OCI-LY1 (cell line): ENCODE measurements around the gene DYNC2H1.

Source experiments
- CTCF ChIP-seq: fragments of 200-600 bp; sonication (generic), shearing (Covaris generic); IDR thresholded peaks from 2 replicates; pipeline ENCODE4 v1.5.1; 2017; ENCODE audit warnings: mild to moderate bottlenecking, antibody characterized with exemption, low read length, moderate library complexity, mixed read lengths
- EZH2 ChIP-seq: fragments of 200-600 bp; sonication (generic), shearing (Covaris generic); IDR thresholded peaks from 2 replicates; pipeline ENCODE4 v1.8.0; 2017; ENCODE audit warnings: borderline replicate concordance, mixed run types, mild to moderate bottlenecking, antibody characterized with exemption, low read length, moderate library complexity, mixed read lengths

GRCh38 chr11:103484545-103484944 is 375.3 kb downstream of the DYNC2H1 start:
- TF ChIP-seq CTCF (no peak), EZH2 (no peak)
